Superior temporal gyrus (tissue), 1 donor: ENCODE measurements around the gene SRRM1.
"Not testable (repeated sequence)": the region's sequence is repeated elsewhere in the genome, so short reads cannot be mapped to it uniquely, and the experiment has no call there.

Source experiments
- DNase-seq: peaks from one replicate; pipeline ENCODE4 v3.0.0-alpha.2; 2016; ENCODE audit errors: extremely low spot score

The SRRM1 gene

GRCh38 chr1:24695202-24695974 lies 52.3 kb downstream of the SRRM1 start:
- DNase-seq: no peak

- DNase-seq: no peak
Measured at GRCh38 chr1:24696041-24696755, 53.1 kb downstream of the SRRM1 start.

- DNase-seq: no peak
Measured at GRCh38 chr1:24696756-24697330, 53.7 kb downstream of the SRRM1 start.

- DNase-seq: not testable (repeated sequence)
Measured at GRCh38 chr1:24697453-24698001, 54.4 kb downstream of the SRRM1 start.

GRCh38 chr1:24698326-24698725 lies 55.2 kb downstream of the SRRM1 start:
- not testable (repeated sequence) for DNase-seq

GRCh38 chr1:24699628-24700027 lies 56.5 kb downstream of the SRRM1 start:
- no peak for DNase-seq

GRCh38 chr1:24702511-24703293 lies 59.6 kb downstream of the SRRM1 start:
- no peak for DNase-seq

GRCh38 chr1:24704411-24705259 lies 61.5 kb downstream of the SRRM1 start:
- DNase-seq: peak; percentile 95

GRCh38 chr1:24705260-24706073 lies 62.4 kb downstream of the SRRM1 start:
- DNase-seq: peak; percentile 91

GRCh38 chr1:24706074-24706389 lies 62.9 kb downstream of the SRRM1 start:
- not testable (repeated sequence) for DNase-seq

- DNase-seq: no peak
Measured at GRCh38 chr1:24707687-24708086, 64.6 kb downstream of the SRRM1 start.

GRCh38 chr1:24708938-24709337 lies 65.8 kb downstream of the SRRM1 start:
- peak; percentile 28 for DNase-seq

- no peak for DNase-seq
Measured at GRCh38 chr1:24709791-24710441, 66.8 kb downstream of the SRRM1 start.

- no peak for DNase-seq
Measured at GRCh38 chr1:24711329-24711728, 68.2 kb downstream of the SRRM1 start.

- no peak for DNase-seq
Measured at GRCh38 chr1:24713176-24713575, 70.1 kb downstream of the SRRM1 start.

GRCh38 chr1:24713736-24714135 lies 70.6 kb downstream of the SRRM1 start:
- no peak for DNase-seq

GRCh38 chr1:24714859-24715520 lies 71.9 kb downstream of the SRRM1 start:
- DNase-seq: peak; percentile 97

GRCh38 chr1:24715658-24716057 lies 72.6 kb downstream of the SRRM1 start:
- DNase-seq: no peak
